ENCODE measurements around the gene REV1.
"Not testable (repeated sequence)": the region's sequence is repeated elsewhere in the genome, so short reads cannot be mapped to it uniquely, and the experiment has no call there.

The REV1 gene

GRCh38 chr2:99354825-99355224, 135.0 kb downstream of the REV1 start:
- DNase-seq (ENCODE audit: low spot score), result not testable (repeated sequence)

- no peak for DNase-seq (ENCODE audit: low spot score)
Measured at GRCh38 chr2:99354070-99354469, 135.7 kb downstream of the REV1 start.

Data from SK-N-DZ (cell line).